Tibial nerve (tissue), 4 donors: ENCODE results near the gene CAP2. TPM values are rescaled to one million over a fixed set of nuclear protein-coding genes. Genes with fewer than 3 reads are reported as not detected.

Experiments used
- DNase-seq, 2 donors: peaks; one replicate each; pipeline ENCODE4 v3.0.0-alpha.2; 2019; ENCODE audit warnings: low spot score in 2 of 2
- H3K27ac ChIP-seq, 4 donors: fragments of 200-600 bp; sonication (generic) in 3 of 4; one replicate each; pipeline ENCODE4 v1.5.1; 2017 to 2019; ENCODE audit warnings: mild to moderate bottlenecking in 1 of 4
- H3K27me3 ChIP-seq, 2 donors: fragments of 200-600 bp; sonication (generic) in 1 of 2; one replicate each; pipeline versions ENCODE4 v1.5.1 to v1.6.0; 2017 to 2019
- H3K36me3 ChIP-seq, 3 donors: fragments of 200-600 bp; sonication (generic); one replicate each; pipeline ENCODE4 v1.5.1; 2018 to 2019
- H3K4me1 ChIP-seq, 4 donors: fragments of 200-600 bp; sonication (generic) in 3 of 4; one replicate each; pipeline ENCODE4 v1.5.1; 2017 to 2019
- H3K4me3 ChIP-seq, 4 donors: fragments of 200-600 bp; sonication (generic) in 3 of 4; one replicate each; pipeline ENCODE4 v1.5.1; 2017 to 2019; ENCODE audit warnings: mild to moderate bottlenecking in 1 of 4, moderate library complexity in 1 of 4
- H3K9me3 ChIP-seq, 4 donors: fragments of 200-600 bp; sonication (generic) in 3 of 4; one replicate each; pipeline ENCODE4 v1.5.1; 2017 to 2019
- EP300 ChIP-seq, 2 donors: sonication (generic); formaldehyde crosslinking; IDR thresholded peaks; one replicate each; pipeline ENCODE4 v1.6.1; 2017; ENCODE audit warnings: antibody characterized with exemption in 2 of 2, mild to moderate bottlenecking in 1 of 2
- POLR2A ChIP-seq, 2 donors: fragments of 450-650 bp; IDR thresholded peaks; one replicate each; pipeline ENCODE4 v1.6.1; 2017; ENCODE audit warnings: antibody characterized with exemption in 2 of 2, mild to moderate bottlenecking in 2 of 2, moderate library complexity in 2 of 2
- WGBS, 2 donors: methylation state at CpG; one replicate each; pipeline ENCODE4 v1.1.5; 2018; 5-methylcytosine and 5-hydroxymethylcytosine counted together
- total RNA-seq, 4 donors: library from RNA; depleted of rRNA; stranded (reverse); fragments of >200 nt; gene quantifications; one replicate each; pipeline ENCODE4 v1.1.0, GENCODE V29; 2016
- TF ChIP-seq, protein P1 (sequence below), 5 experiments: fragments of 200-600 bp in 3 of 5; fragments of 450-650 bp in 2 of 5; sonication (generic) in 3 of 5; IDR thresholded peaks; one replicate each; pipeline ENCODE4 v1.5.1; 2016 to 2019; ENCODE audit warnings: antibody characterized with exemption in 5 of 5, mild to moderate bottlenecking in 3 of 5, moderate library complexity in 2 of 5

CAP2 gene
- total RNA-seq, 4 donors from 2014 or later = 4.2 to 11.8 (median 4.8) TPM

DNA sequence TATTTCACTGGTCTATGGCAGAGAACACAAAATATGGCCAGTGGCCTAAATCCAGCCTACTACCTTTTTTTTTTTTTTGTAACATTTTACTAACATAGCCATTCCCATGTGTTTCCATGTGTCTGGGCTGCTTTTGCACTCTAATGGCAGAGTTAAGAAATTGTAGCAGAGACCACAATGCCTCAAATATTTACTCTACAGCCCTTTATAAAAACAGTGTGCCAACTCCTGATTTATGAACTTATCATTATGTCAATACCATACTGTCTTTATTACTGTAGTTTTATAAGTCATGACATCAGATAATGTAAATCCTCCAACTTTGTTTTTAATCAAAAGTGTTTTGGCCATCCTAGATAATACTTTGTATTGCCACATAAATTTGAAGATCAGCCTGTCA, 27.4 kb upstream of the CAP2 start:
- H3K27me3 ChIP-seq = no peaks in the 10 kb centered on the region
- peaks cover 0 to 22% (median 7%) of the 10 kb centered on the region in 4 donors for H3K9me3 ChIP-seq
- H3K4me3 ChIP-seq = no peak overlapping the region
- TF ChIP-seq, protein P1, sequence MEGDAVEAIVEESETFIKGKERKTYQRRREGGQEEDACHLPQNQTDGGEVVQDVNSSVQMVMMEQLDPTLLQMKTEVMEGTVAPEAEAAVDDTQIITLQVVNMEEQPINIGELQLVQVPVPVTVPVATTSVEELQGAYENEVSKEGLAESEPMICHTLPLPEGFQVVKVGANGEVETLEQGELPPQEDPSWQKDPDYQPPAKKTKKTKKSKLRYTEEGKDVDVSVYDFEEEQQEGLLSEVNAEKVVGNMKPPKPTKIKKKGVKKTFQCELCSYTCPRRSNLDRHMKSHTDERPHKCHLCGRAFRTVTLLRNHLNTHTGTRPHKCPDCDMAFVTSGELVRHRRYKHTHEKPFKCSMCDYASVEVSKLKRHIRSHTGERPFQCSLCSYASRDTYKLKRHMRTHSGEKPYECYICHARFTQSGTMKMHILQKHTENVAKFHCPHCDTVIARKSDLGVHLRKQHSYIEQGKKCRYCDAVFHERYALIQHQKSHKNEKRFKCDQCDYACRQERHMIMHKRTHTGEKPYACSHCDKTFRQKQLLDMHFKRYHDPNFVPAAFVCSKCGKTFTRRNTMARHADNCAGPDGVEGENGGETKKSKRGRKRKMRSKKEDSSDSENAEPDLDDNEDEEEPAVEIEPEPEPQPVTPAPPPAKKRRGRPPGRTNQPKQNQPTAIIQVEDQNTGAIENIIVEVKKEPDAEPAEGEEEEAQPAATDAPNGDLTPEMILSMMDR (IDR thresholded peaks at IDR 0.05) = no peak
- TF ChIP-seq EP300 (IDR thresholded peaks at IDR 0.05) (no peak), POLR2A (IDR thresholded peaks at IDR 0.05) (no peak)
- H3K27ac ChIP-seq = no peak overlapping the region
- no peaks in the 10 kb centered on the region for H3K36me3 ChIP-seq
- no peak for DNase-seq
- no peaks in the 10 kb centered on the region for H3K4me1 ChIP-seq

DNA sequence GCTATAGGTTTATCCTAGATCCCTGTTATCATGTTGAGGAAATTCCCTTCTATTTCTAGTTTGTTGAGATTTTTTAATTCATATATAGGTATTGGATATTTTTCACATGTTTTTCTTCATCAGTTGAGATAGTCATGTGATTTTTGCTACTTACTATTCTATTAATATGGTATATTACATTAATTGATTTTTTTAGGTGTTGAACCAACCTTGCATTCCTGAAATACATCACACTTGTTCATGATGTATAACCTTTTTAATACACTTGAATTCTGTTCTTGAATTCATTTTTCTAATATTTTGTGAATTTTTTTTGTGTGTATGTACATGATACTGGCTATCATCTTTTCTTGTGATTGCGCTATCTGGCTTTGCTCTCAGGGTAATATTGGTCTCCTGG, 25.5 kb upstream of the CAP2 start:
- 94 to 100% methylated on average over 1 of the region's 1 CpG for WGBS, 2 donors
- no peak for DNase-seq
- Histone ChIP-seq H3K4me3 (no peak overlapping the region), H3K4me1 (no peaks in the 10 kb centered on the region), H3K27ac (no peak overlapping the region), H3K27me3 (no peaks in the 10 kb centered on the region), H3K9me3 (peaks cover 0 to 22% (median 7%) of the 10 kb centered on the region in 4 donors), H3K36me3 (no peaks in the 10 kb centered on the region)
- TF ChIP-seq, protein P1 (IDR thresholded peaks at IDR 0.05) = no peak
- TF ChIP-seq EP300 (IDR thresholded peaks at IDR 0.05) (no peak), POLR2A (IDR thresholded peaks at IDR 0.05) (no peak)

DNA sequence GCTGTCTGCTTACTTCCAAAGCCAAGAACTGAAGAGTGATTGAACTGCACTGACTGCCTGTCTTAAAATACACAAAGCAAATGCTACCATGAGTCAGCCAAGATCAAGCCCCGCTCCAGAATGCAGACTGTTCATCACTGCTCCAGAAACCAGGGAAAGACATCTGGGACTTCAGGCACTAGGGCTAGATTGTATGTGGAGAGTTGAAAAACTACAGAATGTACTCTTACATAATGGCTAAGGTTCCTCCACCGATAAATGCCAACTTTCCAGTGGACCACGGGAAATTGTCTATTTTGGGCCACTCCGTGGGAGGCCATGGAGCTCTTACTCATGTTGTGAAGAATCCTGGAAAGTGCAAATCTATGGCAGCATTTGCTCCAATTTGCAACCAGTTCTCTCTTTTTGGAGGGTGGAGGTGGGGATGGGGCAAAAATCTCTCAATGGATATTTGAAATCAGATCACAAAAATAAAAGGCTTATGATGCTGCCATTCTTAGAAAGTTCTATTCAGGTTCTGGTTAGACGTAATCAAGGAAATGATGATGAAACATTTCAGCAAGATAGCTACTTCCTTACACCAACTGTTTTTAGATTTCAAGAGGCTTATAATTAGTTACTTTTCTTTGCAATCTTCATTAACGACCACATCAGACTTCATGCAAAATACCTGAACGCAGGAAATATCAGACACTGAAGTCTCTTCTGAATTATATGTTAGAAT, 11.8 kb upstream of the CAP2 start:
- no peak for DNase-seq
- no peak overlapping the region for H3K4me3 ChIP-seq
- WGBS, 2 donors = 69 to 74% methylated on average over 7 of the region's 7 CpGs
- no peaks in the 10 kb centered on the region for H3K27me3 ChIP-seq
- H3K4me1 ChIP-seq = no peaks in the 10 kb centered on the region
- H3K9me3 ChIP-seq = no peaks in the 10 kb centered on the region
- H3K27ac ChIP-seq = no peak overlapping the region
- no peaks in the 10 kb centered on the region for H3K36me3 ChIP-seq
- no peak for TF ChIP-seq EP300 (IDR thresholded peaks at IDR 0.05)
- TF ChIP-seq, protein P1 (IDR thresholded peaks at IDR 0.05) = no peak
- no peak for TF ChIP-seq POLR2A (IDR thresholded peaks at IDR 0.05)

DNA sequence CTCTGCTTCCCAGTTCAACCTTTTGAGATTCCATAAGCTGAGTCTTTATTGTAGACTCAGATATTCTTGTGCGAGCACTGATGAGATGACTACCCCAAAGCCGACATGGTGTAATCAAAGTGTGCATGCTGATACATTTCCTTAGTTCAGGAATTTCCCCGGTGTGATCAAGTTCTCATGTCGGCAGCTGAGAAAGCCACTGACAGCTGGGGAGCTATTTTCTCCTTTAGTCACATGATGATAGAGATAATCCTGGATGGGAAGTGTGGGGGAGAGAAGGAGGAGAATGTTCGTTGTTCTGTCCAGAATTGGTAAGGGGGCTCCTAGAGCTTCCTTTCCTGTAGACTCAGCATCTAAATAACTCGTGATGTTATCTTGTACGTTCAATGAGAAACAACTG, 7.7 kb upstream of the CAP2 start:
- H3K36me3 ChIP-seq = no peaks in the 10 kb centered on the region
- 73 to 76% methylated on average over 7 of the region's 7 CpGs for WGBS, 2 donors
- H3K27me3 ChIP-seq = peaks cover 0 to under 1% of the 10 kb centered on the region in 2 donors
- H3K27ac ChIP-seq = no peak overlapping the region
- TF ChIP-seq, protein P1 (IDR thresholded peaks at IDR 0.05) = no peak
- TF ChIP-seq EP300 (IDR thresholded peaks at IDR 0.05) = no peak
- no peak for TF ChIP-seq POLR2A (IDR thresholded peaks at IDR 0.05)
- no peaks in the 10 kb centered on the region for H3K4me1 ChIP-seq
- no peak for DNase-seq
- no peak overlapping the region for H3K4me3 ChIP-seq
- H3K9me3 ChIP-seq = no peaks in the 10 kb centered on the region

DNA sequence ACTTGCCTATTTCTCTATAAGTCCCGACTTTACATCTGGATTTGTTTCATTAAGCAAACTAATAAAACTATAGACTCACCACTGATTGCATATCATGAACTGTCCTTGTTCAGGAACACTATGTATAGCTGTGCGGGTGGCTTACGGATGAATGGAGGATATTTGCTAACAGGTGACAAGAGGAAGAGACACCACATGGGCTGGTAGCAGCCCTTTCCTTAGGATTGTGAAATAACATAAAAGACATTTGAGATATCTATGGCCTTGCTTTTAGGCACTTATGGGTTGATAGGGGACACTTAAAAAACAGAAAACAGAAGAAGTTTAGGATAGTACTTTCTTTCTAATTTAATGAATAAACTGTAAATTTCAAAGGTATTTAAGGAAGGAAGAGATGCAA, 5.0 kb upstream of the CAP2 start:
- no peak overlapping the region for H3K27ac ChIP-seq
- no peaks in the 10 kb centered on the region for H3K36me3 ChIP-seq
- 73 to 93% methylated on average over 3 of the region's 3 CpGs for WGBS, 2 donors
- peaks cover 0 to 4% of the 10 kb centered on the region in 2 donors for H3K27me3 ChIP-seq
- no peak for DNase-seq
- no peaks in the 10 kb centered on the region for H3K9me3 ChIP-seq
- peaks cover 0 to 9% (median 0%) of the 10 kb centered on the region in 4 donors for H3K4me1 ChIP-seq
- H3K4me3 ChIP-seq = no peak overlapping the region
- no peak for TF ChIP-seq POLR2A (IDR thresholded peaks at IDR 0.05)
- TF ChIP-seq, protein P1 (IDR thresholded peaks at IDR 0.05) = no peak
- no peak for TF ChIP-seq EP300 (IDR thresholded peaks at IDR 0.05)
